Mesothelial cell of epicardium (in vitro differentiated cells): Measurements from ENCODE around the gene IL2RA. TPM values are rescaled to one million over a fixed set of nuclear protein-coding genes. Genes with fewer than 3 reads are reported as not detected.

ENCODE experiments used
- DNase-seq, 2 experiments: peaks; one replicate each; pipeline ENCODE4 v3.0.0; 2021; ENCODE audit warnings: low spot score in 2 of 2; ENCODE audit not compliant: unreplicated experiment in 2 of 2
- H3K27ac Mint-ChIP-seq: 2 replicates; pipeline ENCODE4 v1.8.0; 2021; ENCODE audit warnings: mixed read lengths
- H3K27me3 Mint-ChIP-seq: 2 replicates; pipeline ENCODE4 v1.8.0; 2021; ENCODE audit warnings: low read depth, mixed read lengths
- H3K36me3 Mint-ChIP-seq: 2 replicates; pipeline ENCODE4 v1.8.0; 2021; ENCODE audit warnings: mixed read lengths
- H3K4me1 Mint-ChIP-seq: 2 replicates; pipeline ENCODE4 v1.8.0; 2021; ENCODE audit warnings: mixed read lengths
- H3K4me3 Mint-ChIP-seq: 2 replicates; pipeline ENCODE4 v1.8.0; 2021; ENCODE audit warnings: mild to moderate bottlenecking, moderate library complexity, mixed read lengths
- H3K9me3 Mint-ChIP-seq: 2 replicates; pipeline ENCODE4 v1.8.0; 2021; ENCODE audit warnings: mixed read lengths
- total RNA-seq: library from RNA; stranded (reverse); gene quantifications from 3 replicates; pipeline ENCODE4 v1.2.1, GENCODE V29; 2021
- TF ChIP-seq, protein P1 (sequence below): fragments of 200-600 bp; sonication (generic); IDR thresholded peaks from one replicate; pipeline ENCODE4 v1.5.0; 2021; ENCODE audit warnings: antibody characterized with exemption; ENCODE audit not compliant: unreplicated experiment

Gene IL2RA
- total RNA-seq, 1 donor from 2014 or later, result not detected

GRCh38 chr10:6040205-6040604, 22.0 kb downstream of the IL2RA start:
- H3K4me3 Mint-ChIP-seq, result no peak overlapping the region
- H3K9me3 Mint-ChIP-seq, result peaks cover 13% of the 10 kb centered on the region
- H3K36me3 Mint-ChIP-seq, result no peaks in the 10 kb centered on the region
- no peak for DNase-seq
- H3K27me3 Mint-ChIP-seq, result peaks cover 36% of the 10 kb centered on the region
- TF ChIP-seq, protein P1, sequence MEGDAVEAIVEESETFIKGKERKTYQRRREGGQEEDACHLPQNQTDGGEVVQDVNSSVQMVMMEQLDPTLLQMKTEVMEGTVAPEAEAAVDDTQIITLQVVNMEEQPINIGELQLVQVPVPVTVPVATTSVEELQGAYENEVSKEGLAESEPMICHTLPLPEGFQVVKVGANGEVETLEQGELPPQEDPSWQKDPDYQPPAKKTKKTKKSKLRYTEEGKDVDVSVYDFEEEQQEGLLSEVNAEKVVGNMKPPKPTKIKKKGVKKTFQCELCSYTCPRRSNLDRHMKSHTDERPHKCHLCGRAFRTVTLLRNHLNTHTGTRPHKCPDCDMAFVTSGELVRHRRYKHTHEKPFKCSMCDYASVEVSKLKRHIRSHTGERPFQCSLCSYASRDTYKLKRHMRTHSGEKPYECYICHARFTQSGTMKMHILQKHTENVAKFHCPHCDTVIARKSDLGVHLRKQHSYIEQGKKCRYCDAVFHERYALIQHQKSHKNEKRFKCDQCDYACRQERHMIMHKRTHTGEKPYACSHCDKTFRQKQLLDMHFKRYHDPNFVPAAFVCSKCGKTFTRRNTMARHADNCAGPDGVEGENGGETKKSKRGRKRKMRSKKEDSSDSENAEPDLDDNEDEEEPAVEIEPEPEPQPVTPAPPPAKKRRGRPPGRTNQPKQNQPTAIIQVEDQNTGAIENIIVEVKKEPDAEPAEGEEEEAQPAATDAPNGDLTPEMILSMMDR, result no peak
- no peaks in the 10 kb centered on the region for H3K4me1 Mint-ChIP-seq
- no peak overlapping the region for H3K27ac Mint-ChIP-seq

DNA sequence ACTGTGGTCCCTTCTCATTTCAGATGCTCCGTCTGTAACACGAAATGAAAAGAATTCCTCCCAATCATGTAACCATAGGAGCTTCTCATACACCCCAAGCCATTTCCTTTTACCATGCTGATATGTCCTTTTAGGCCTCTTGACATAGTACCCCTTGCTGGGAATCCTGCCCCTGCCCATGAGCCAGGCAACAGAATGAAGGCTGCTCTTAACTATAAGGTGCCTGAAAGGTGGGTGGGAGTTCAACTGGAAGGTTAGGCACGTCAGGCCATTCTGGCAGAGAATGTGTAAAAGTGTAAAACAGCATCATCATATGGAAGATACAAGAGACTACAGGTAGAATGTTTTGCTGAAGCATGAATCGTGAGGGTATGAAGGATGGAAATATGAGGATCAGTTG, 22.5 kb downstream of the IL2RA start:
- Mint-ChIP-seq H3K9me3 (peaks cover 13% of the 10 kb centered on the region), H3K27me3 (peaks cover 31% of the 10 kb centered on the region), H3K4me1 (no peaks in the 10 kb centered on the region), H3K27ac (no peak overlapping the region), H3K36me3 (no peaks in the 10 kb centered on the region), H3K4me3 (no peak overlapping the region)
- TF ChIP-seq, protein P1, result no peak
- DNase-seq, result no peak

GRCh38 chr10:6038071-6038631, 24.0 kb downstream of the IL2RA start:
- Mint-ChIP-seq H3K27ac (no peak overlapping the region), H3K4me3 (no peak overlapping the region), H3K9me3 (peaks cover 13% of the 10 kb centered on the region), H3K36me3 (no peaks in the 10 kb centered on the region), H3K4me1 (no peaks in the 10 kb centered on the region), H3K27me3 (peaks cover 18% of the 10 kb centered on the region)
- no peak for DNase-seq
- TF ChIP-seq, protein P1, result no peak

- no peak overlapping the region for H3K4me3 Mint-ChIP-seq
- no peak for DNase-seq
- H3K36me3 Mint-ChIP-seq, result no peaks in the 10 kb centered on the region
- H3K4me1 Mint-ChIP-seq, result no peaks in the 10 kb centered on the region
- H3K27ac Mint-ChIP-seq, result no peak overlapping the region
- H3K9me3 Mint-ChIP-seq, result peaks cover 13% of the 10 kb centered on the region
- peaks cover 14% of the 10 kb centered on the region for H3K27me3 Mint-ChIP-seq
- TF ChIP-seq, protein P1, result no peak
Measured at GRCh38 chr10:6037422-6037821, 24.7 kb downstream of the IL2RA start.

GRCh38 chr10:6036861-6037321, 25.3 kb downstream of the IL2RA start:
- H3K27me3 Mint-ChIP-seq, result peaks cover 14% of the 10 kb centered on the region
- no peak overlapping the region for H3K4me3 Mint-ChIP-seq
- peaks cover 13% of the 10 kb centered on the region for H3K9me3 Mint-ChIP-seq
- H3K36me3 Mint-ChIP-seq, result no peaks in the 10 kb centered on the region
- DNase-seq, result no peak
- no peaks in the 10 kb centered on the region for H3K4me1 Mint-ChIP-seq
- H3K27ac Mint-ChIP-seq, result no peak overlapping the region
- TF ChIP-seq, protein P1, result no peak
